Endothelial cell of umbilical vein (primary cell): ENCODE data around the gene TNFRSF1B. TPM values are rescaled to one million over a fixed set of nuclear protein-coding genes. Genes with fewer than 3 reads are reported as not detected.

ENCODE experiments used
- BruUV-seq: library from RNA; stranded (reverse); fragments of 400-500 nt; replicated peaks from 2 replicates; lab custom pipeline; 2021; lab: Mats Ljungman, UMichigan
- CTCF ChIA-PET: fragments of 300-600, 350-600 bp; sonication (Branson Sonifier 250); formaldehyde crosslinking; loops from one replicate; lab custom pipeline; 2021; ENCODE audit warnings: antibody characterized with exemption, inconsistent platforms; lab: Charles Lee
- POLR2A ChIA-PET: fragments of 300-600, 350-600 bp; sonication (Branson Sonifier 250); formaldehyde crosslinking; loops from one replicate; lab custom pipeline; 2021; ENCODE audit warnings: antibody characterized with exemption, inconsistent platforms; lab: Charles Lee
- DNase-seq: peaks from one replicate; pipeline ENCODE4 v3.0.0-alpha.2; 2011; ENCODE audit warnings: low read depth, low spot score
- FAIRE-seq: peaks from 2 replicates; lab custom pipeline; 2011; peaks lifted over from hg19 to GRCh38; lab: Jason Lieb, UNC
- H2AFZ ChIP-seq: 2 replicates; pipeline ENCODE4 v1.6.0; 2012; ENCODE audit warnings: low read depth, low read length, control low read depth, inconsistent platforms
- H3K27ac ChIP-seq: 2 replicates; pipeline ENCODE4 v1.5.1; 2011; ENCODE audit warnings: low read depth, mild to moderate bottlenecking, control low read depth, low read length, moderate library complexity; ENCODE audit not compliant: insufficient read depth
- H3K27me3 ChIP-seq, 2 experiments: 2 replicates each; pipeline versions ENCODE4 v1.6.0 to v1.6.1; 2011; ENCODE audit warnings: low read length in 2 of 2, mixed read lengths in 1 of 2; ENCODE audit not compliant: control insufficient read depth in 2 of 2, insufficient read depth in 2 of 2
- H3K36me3 ChIP-seq, 2 experiments: 2 replicates in 1 of 2; 3 replicates in 1 of 2; pipeline ENCODE4 v1.5.1; 2011; ENCODE audit warnings: low read length in 2 of 2, mild to moderate bottlenecking in 1 of 2, moderate library complexity in 1 of 2; ENCODE audit not compliant: control insufficient read depth in 2 of 2, insufficient read depth in 2 of 2; ENCODE audit errors: extremely low read depth in 1 of 2
- H3K4me1 ChIP-seq: 3 replicates; pipeline ENCODE4 v1.5.1; 2011; ENCODE audit warnings: mild to moderate bottlenecking, low read length; ENCODE audit not compliant: control insufficient read depth, insufficient read depth; ENCODE audit errors: extremely low read depth
- H3K4me2 ChIP-seq: 2 replicates; pipeline ENCODE4 v1.6.1; 2011; ENCODE audit warnings: low read length, control low read depth, mixed read lengths; ENCODE audit not compliant: insufficient read depth
- H3K4me3 ChIP-seq, 3 experiments: fragments of 200-600 bp in 1 of 3; sonication (generic), shearing (Covaris generic) in 1 of 3; replicated peaks in 1 of 3; 2 replicates each; pipeline ENCODE4 v1.5.1; 2011 to 2016; ENCODE audit warnings: control low read depth in 3 of 3, low read length in 3 of 3, mild to moderate bottlenecking in 2 of 3, inconsistent platforms in 1 of 3, low read depth in 1 of 3, moderate library complexity in 1 of 3; ENCODE audit not compliant: insufficient read depth in 1 of 3
- H3K79me2 ChIP-seq: 2 replicates; pipeline ENCODE4 v1.6.0; 2012; ENCODE audit warnings: low read length, inconsistent platforms; ENCODE audit not compliant: control insufficient read depth, insufficient read depth
- H3K9ac ChIP-seq: replicated peaks from 2 replicates; pipeline ENCODE3; 2011; ENCODE audit warnings: low read length, control low read depth; ENCODE audit not compliant: insufficient read depth; ENCODE audit errors: extremely low read depth
- H3K9me1 ChIP-seq: replicated peaks from 3 replicates; pipeline ENCODE4 v1.6.0; 2011; ENCODE audit warnings: mild to moderate bottlenecking, low read length; ENCODE audit not compliant: control insufficient read depth, insufficient read depth; ENCODE audit errors: extremely low read depth
- H3K9me3 ChIP-seq: replicated peaks from 2 replicates; pipeline ENCODE4 v1.5.1; 2012; ENCODE audit warnings: low read length, inconsistent platforms; ENCODE audit not compliant: control insufficient read depth, insufficient read depth
- H4K20me1 ChIP-seq: replicated peaks from 2 replicates; pipeline ENCODE3; 2011; ENCODE audit warnings: mild to moderate bottlenecking, low read length; ENCODE audit not compliant: control insufficient read depth, insufficient read depth; ENCODE audit errors: extremely low read depth
- CTCF ChIP-seq, 2 donors: IDR thresholded peaks; 1 replicate in 1 of 2; 2 replicates in 1 of 2; pipeline ENCODE4 v1.5.1; 2011; ENCODE audit warnings: low read length in 2 of 2, mild to moderate bottlenecking in 2 of 2, moderate library complexity in 2 of 2, control low read depth in 1 of 2, inconsistent platforms in 1 of 2, low read depth in 1 of 2; ENCODE audit not compliant: insufficient read depth in 1 of 2; ENCODE audit errors: extremely low read depth in 1 of 2
- EZH2 ChIP-seq: IDR thresholded peaks from 2 replicates; pipeline ENCODE4 v1.6.1; 2012; ENCODE audit warnings: borderline replicate concordance, low read depth, mild to moderate bottlenecking, moderate library complexity, low read length, inconsistent platforms; ENCODE audit not compliant: severe bottlenecking
- FOS ChIP-seq: IDR thresholded peaks from 2 replicates; pipeline ENCODE4 v1.6.1; 2011; ENCODE audit warnings: mild to moderate bottlenecking, low read length, moderate library complexity, borderline replicate concordance; ENCODE audit not compliant: insufficient read depth
- GATA2 ChIP-seq: IDR thresholded peaks from 2 replicates; pipeline ENCODE4 v1.7.0; 2011; ENCODE audit warnings: low read depth, mild to moderate bottlenecking, moderate library complexity, mixed read lengths, low read length; ENCODE audit not compliant: insufficient read length, insufficient read depth
- JUN ChIP-seq: IDR thresholded peaks from 2 replicates; pipeline ENCODE4 v1.6.1; 2011; ENCODE audit warnings: borderline replicate concordance, low read depth; ENCODE audit not compliant: insufficient read length, insufficient read depth
- MAX ChIP-seq: IDR thresholded peaks from 2 replicates; pipeline ENCODE4 v1.6.1; 2011; ENCODE audit not compliant: insufficient read depth, insufficient read length
- MYC ChIP-seq: IDR thresholded peaks from one replicate; pipeline ENCODE4 v1.6.1; 2011; ENCODE audit warnings: mild to moderate bottlenecking, low read depth, low read length
- POLR2A ChIP-seq: IDR thresholded peaks from 2 replicates; pipeline ENCODE4 v1.6.1; 2012; ENCODE audit warnings: low read depth, mild to moderate bottlenecking, control low read depth, low read length
- POLR2AphosphoS5 ChIP-seq: IDR thresholded peaks from 2 replicates; pipeline ENCODE4 v1.6.1; 2012; ENCODE audit warnings: low read depth, mild to moderate bottlenecking, control low read depth, low read length, moderate library complexity; ENCODE audit not compliant: insufficient read depth
- dilution Hi-C: fragments of 300-500 bp; cut with MboI; formaldehyde crosslinking; loops from one replicate; pipeline ENCODE4 v1.15.0; 2019; ENCODE audit warnings: low sequenced_read_pairs; ENCODE audit not compliant: extremely low pct_ligation_motif_present
- intact Hi-C: fragments of 100-400 bp; cut with micrococcal nuclease; formaldehyde crosslinking; loops from one replicate; pipeline ENCODE4 v1.10.0; 2022
- polyA plus RNA-seq, 4 experiments: library from polyadenylated mRNA; depleted of rRNA in 3 of 4; stranded (reverse) in 3 of 4; unstranded in 1 of 4; fragments of >200 nt; gene quantifications; 2 replicates each; pipeline versions ENCODE4 v1.2.1 to v1.2.3, GENCODE V29; 2011 to 2012; ENCODE audit warnings: missing spikeins in 1 of 4
- total RNA-seq: library from RNA; stranded (reverse); gene quantifications from 2 replicates; pipeline ENCODE4 v1.2.3, GENCODE V29; 2021

The TNFRSF1B gene
- total and polyA plus RNA-seq, 2 donors (not counting 3 experiments of a cell fraction or from before 2014, with no cell fraction given): 53.6 to 65.9 TPM

- ChIA-PET CTCF (interaction anchor here (17.5 kb wide), 1 partner anchor 87 kb away, joined by 537 read pairs; no protein-coding TSS in a partner anchor), POLR2A (no interaction called here)
- intact Hi-C loops: loop anchor here (1.0 kb wide), 1 partner anchor 35 kb away; no protein-coding TSS in a partner anchor
- Histone ChIP-seq H3K79me2 (no peaks in the 10 kb centered on the region), H3K27ac (no peak overlapping the region), H3K36me3 (peaks cover 0 to 11% of the 10 kb centered on the region in 2 experiments), H3K4me3 (no peak overlapping the region), H3K4me2 (no peak overlapping the region), H2AFZ (no peak overlapping the region), H4K20me1 (no peaks in the 10 kb centered on the region), H3K4me1 (no peaks in the 10 kb centered on the region), H3K9me3 (no peaks in the 10 kb centered on the region), H3K27me3 (no peaks in the 10 kb centered on the region), H3K9me1 (no peaks in the 10 kb centered on the region), H3K9ac (no peak overlapping the region)
- BruUV-seq: no TSS peak
- DNase-seq: no peak
- dilution Hi-C loops: no loop called here
- TF ChIP-seq MAX (no peak), MYC (no peak), CTCF (IDR thresholded peaks at IDR 0.05; ENCODE audit: extremely low read depth in 1 of 2, insufficient read depth in 1 of 2, low read depth in 1 of 2, low read length in 2 of 2) (no peak), FOS (no peak), EZH2 (no peak), POLR2A (no peak), GATA2 (no peak), POLR2AphosphoS5 (no peak), JUN (no peak)
- no peak for FAIRE-seq
Measured at GRCh38 chr1:12209495-12209832, 42.7 kb downstream of the TNFRSF1B start.
